ENCODE data around the gene BPI.

BPI gene

DNA sequence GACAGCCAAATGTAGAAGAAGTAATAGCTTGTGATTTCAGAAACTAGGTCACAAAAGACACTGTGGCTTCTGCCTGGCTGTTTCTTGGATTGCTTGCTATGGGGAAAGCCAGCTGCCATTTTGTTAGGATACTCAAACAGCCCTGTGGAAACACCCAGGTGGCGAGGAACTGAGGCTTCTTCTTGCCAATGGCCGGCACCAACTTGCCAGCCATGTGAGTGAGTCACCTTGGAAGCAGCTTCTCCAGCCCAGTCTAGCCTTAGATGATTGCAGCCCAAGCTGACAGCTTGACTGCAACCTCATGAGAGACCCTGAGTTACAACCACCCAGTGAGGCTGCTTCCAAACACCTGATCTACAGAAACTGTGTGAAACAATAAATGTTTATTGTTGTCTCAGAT lies 31.6 kb upstream of the BPI start:
- Histone ChIP-seq H3K36me3 (replicated peaks) (no peaks in the 10 kb centered on the region), H3K27me3 (replicated peaks) (no peaks in the 10 kb centered on the region), H3K27ac (peak overlapping the region; percentile 100), H3K4me3 (ENCODE audit: low read depth, low read length) (no peak overlapping the region)
- no peak for DNase-seq
- TF ChIP-seq CTCF (IDR thresholded peaks at IDR 0.05; ENCODE audit: low read depth, low read length, missing control alignments), result no peak
- in situ Hi-C loops (cut with HindIII; ENCODE audit: low pct_ligation_motif_present, low sequenced_read_pairs), result no loop called here

DNA sequence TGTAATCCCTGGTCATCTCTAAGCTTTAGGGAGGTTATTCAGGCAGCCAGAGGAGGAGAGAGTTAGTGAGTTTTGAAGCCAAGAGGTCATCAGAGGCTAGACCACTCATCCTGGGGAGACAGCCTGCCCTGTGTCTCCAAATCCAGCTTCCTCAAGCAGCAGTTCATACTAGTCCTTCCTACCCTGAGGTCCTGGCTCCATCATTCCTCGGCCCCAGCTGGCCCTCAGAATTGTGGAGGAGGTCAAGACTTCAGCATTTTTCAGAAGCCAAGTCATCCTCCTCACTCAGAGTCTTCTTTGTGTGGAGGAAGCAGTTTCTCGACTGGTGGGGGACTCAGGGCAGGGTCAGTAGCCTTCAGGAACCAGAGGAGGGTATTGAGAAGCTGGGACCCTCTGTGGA lies 31.0 kb upstream of the BPI start:
- peak overlapping the region; percentile 100 for H3K27ac ChIP-seq
- DNase-seq, result peak; percentile 80

DNA sequence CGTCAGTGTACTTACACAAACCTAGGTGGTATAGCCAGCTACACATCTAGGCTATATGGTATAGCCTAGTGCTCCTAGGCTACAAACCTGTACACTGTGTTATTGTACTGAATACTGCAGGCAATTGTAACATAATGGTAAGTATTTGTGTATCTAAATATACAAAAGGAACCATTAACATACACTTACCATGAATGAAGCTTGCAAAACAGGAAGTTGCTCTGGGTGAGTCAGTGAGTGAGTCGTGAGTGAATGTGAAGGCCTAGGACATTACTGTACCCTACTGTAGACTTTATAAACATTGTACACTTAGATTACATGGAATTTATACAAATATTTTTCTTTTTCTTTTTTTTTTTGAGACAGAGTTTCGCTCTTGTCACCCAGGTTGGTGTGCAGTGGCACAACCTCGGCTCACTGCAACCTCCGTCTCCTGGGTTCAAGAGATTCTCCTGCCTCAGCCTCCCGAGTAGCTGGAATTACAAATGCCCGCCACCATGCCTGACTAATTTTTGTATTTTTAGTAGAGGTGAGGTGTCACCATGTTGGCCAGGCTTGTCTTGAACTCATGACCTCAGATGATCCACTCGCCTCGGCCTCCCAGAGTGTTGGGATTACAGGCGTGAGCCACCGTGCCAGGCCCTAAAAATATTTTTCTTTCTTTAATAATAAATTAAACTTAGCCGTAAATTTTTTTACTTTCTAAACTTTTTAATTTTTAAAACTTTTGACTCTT lies 28.0 kb upstream of the BPI start:
- Histone ChIP-seq H3K27ac (peak overlapping the region; percentile 100), H3K4me3 (ENCODE audit: low read depth, low read length) (no peak overlapping the region), H3K36me3 (replicated peaks) (no peaks in the 10 kb centered on the region), H3K27me3 (replicated peaks) (no peaks in the 10 kb centered on the region)
- TF ChIP-seq CTCF (IDR thresholded peaks at IDR 0.05; ENCODE audit: low read depth, low read length, missing control alignments), result no peak
- DNase-seq, result peak; percentile 94
- in situ Hi-C loops (cut with HindIII; ENCODE audit: low pct_ligation_motif_present, low sequenced_read_pairs), result no loop called here

More for the DNA sequence above, 31.0 kb upstream of the BPI start:
- no peak for TF ChIP-seq CTCF (IDR thresholded peaks at IDR 0.05; ENCODE audit: low read depth, low read length, missing control alignments)
- in situ Hi-C loops (cut with HindIII; ENCODE audit: low pct_ligation_motif_present, low sequenced_read_pairs), result no loop called here
- Histone ChIP-seq H3K4me3 (ENCODE audit: low read depth, low read length) (no peak overlapping the region), H3K36me3 (replicated peaks) (no peaks in the 10 kb centered on the region), H3K27me3 (replicated peaks) (no peaks in the 10 kb centered on the region)

DNA sequence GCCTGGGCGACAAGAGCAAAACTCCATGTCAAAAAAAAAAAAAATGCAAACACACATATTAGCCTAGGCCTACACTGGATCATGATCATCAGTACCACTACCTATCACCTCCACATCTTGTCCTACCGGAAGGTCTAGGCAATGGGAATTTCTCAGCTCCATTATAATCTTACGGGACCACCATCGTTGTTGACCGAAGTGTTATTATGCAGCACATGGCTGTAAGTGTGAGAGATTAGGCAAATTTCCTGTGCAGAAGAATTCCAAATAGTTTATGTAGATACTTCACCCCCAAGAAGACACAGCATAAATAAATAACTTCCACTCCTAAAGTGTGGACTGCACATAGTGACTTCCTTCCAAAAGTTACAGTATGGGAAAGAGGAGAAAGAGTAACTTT lies 26.7 kb upstream of the BPI start:
- Histone ChIP-seq H3K36me3 (replicated peaks) (no peaks in the 10 kb centered on the region), H3K27me3 (replicated peaks) (no peaks in the 10 kb centered on the region), H3K27ac (peak overlapping the region; percentile 100), H3K4me3 (ENCODE audit: low read depth, low read length) (no peak overlapping the region)
- in situ Hi-C loops (cut with HindIII; ENCODE audit: low pct_ligation_motif_present, low sequenced_read_pairs), result no loop called here
- DNase-seq, result no peak
- TF ChIP-seq CTCF (IDR thresholded peaks at IDR 0.05; ENCODE audit: low read depth, low read length, missing control alignments), result no peak

GRCh38 chr20:38277691-38278090 lies 26.3 kb upstream of the BPI start:
- Histone ChIP-seq H3K36me3 (replicated peaks) (no peaks in the 10 kb centered on the region), H3K4me3 (ENCODE audit: low read depth, low read length) (no peak overlapping the region), H3K27ac (peak overlapping the region; percentile 100), H3K27me3 (replicated peaks) (no peaks in the 10 kb centered on the region)
- DNase-seq, result no peak
- in situ Hi-C loops (cut with HindIII; ENCODE audit: low pct_ligation_motif_present, low sequenced_read_pairs), result no loop called here
- TF ChIP-seq CTCF (IDR thresholded peaks at IDR 0.05; ENCODE audit: low read depth, low read length, missing control alignments), result no peak

DNA sequence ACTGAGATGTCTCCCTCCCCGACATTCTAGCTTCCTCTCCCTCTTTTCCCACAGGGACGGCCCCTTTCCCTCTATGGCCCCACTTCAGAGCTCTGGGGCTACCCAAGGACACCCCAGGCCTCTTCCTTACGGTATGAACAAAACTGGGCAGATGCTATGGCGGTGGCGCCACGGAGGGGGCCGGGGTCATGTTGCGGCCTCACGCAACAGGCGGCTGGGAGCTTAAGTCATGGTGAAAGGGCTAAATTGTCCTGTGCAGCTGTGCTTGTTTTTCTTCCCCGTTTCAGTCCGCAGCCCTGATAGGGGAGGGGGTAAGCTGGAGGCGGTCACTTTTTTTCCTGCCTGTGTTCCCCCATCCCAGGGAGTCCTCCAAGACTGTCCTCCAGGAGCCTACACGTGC lies 25.8 kb upstream of the BPI start:
- no peak for TF ChIP-seq CTCF (IDR thresholded peaks at IDR 0.05; ENCODE audit: low read depth, low read length, missing control alignments)
- DNase-seq, result peak; percentile 94
- no peaks in the 10 kb centered on the region for H3K36me3 ChIP-seq (replicated peaks)
- H3K4me3 ChIP-seq (ENCODE audit: low read depth, low read length), result no peak overlapping the region
- in situ Hi-C loops (cut with HindIII; ENCODE audit: low pct_ligation_motif_present, low sequenced_read_pairs), result no loop called here
- H3K27me3 ChIP-seq (replicated peaks), result no peaks in the 10 kb centered on the region
- H3K27ac ChIP-seq, result peak overlapping the region; percentile 100

All from brain microvascular endothelial cell (primary cell).